HG03064 (cell line): ENCODE results near the gene PCDHGB5.

Experiments
- ATAC-seq: cut with Tn5 transposase; IDR thresholded peaks from one replicate; pipeline ENCODE4 v1.9.1; 2021; ENCODE audit warnings: low read depth; ENCODE audit not compliant: unreplicated experiment

Gene PCDHGB5

DNA sequence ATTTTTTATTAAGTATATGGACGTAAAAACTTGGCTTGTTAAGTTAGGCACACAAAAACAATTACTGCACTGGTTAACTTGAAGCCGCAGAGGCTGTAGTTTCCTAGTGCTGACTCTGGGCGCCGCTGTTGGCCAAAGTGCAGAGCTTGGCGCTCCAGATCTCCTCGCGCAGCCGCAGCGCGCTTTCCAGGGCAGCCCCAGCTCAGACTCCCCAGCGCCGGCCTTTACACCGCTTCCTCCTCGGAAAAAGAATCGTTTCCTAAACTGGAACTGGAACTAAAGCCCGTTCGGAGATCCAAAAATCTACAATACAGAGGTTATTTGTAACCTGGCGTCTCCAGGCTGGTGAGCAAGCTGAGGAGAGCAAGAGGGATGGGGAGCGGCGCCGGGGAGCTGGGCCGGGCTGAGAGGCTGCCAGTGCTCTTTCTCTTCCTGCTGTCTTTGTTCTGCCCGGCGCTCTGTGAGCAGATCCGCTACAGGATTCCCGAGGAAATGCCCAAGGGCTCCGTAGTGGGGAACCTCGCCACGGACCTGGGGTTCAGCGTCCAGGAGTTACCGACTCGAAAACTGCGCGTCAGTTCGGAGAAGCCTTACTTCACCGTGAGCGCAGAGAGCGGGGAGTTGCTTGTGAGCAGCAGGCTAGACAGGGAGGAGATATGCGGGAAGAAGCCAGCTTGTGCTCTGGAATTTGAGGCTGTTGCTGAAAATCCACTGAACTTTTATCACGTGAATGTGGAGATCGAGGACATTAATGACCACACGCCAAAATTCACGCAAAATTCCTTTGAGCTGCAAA lies at the start of gene PCDHGB5:
TSS of gene PCDHGB5 (plus strand) at position 192 of the 796 bp plus-strand sequence. CDS start at position 373, 181 bp downstream.
- ATAC-seq = peak; percentile 98

DNA sequence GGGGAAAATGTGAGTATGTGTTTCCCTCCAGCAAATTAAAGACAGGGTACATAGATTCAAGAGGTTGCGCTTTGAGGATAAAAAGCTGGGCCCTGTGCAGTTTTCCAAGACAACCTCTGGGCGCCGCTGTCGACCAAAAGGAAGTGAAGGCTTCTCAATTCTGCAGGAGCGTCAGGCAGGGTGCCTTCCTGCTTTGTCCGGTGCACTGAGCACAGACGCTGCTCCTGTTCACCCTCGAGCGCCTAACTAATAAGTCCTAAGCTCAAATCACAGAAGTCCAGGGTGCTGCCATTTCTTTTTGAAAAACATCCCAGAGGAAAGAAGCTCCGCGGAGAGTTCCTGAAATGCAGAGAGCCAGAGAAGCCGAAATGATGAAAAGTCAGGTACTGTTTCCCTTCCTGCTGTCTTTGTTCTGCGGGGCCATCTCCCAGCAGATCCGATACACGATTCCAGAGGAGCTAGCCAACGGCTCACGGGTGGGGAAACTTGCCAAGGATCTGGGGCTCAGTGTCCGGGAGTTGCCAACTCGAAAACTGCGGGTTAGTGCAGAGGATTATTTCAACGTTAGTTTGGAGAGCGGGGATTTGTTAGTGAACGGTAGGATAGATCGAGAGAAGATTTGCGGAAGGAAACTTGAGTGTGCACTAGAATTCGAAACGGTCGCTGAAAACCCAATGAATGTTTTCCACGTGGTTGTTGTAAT lies 47.7 kb upstream of the PCDHGB5 start, which contains the start of gene PCDHGB1:
TSS of gene PCDHGB1 (plus strand) at position 183 of the 703 bp plus-strand sequence. CDS start at position 345, 162 bp downstream.
- ATAC-seq = no peak

DNA sequence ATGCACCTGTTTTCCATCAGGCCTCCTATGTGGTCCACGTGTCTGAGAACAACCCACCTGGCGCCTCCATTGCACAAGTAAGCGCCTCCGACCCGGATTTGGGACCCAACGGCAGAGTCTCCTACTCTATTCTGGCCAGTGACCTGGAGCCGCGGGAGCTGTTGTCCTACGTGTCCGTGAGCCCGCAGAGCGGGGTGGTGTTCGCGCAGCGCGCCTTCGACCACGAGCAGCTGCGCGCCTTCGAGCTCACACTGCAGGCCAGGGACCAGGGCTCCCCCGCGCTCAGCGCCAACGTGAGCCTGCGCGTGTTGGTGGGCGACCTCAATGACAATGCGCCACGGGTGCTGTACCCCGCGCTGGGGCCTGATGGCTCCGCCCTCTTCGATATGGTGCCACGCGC lies 46.2 kb upstream of the PCDHGB5 start:
- no peak for ATAC-seq

DNA sequence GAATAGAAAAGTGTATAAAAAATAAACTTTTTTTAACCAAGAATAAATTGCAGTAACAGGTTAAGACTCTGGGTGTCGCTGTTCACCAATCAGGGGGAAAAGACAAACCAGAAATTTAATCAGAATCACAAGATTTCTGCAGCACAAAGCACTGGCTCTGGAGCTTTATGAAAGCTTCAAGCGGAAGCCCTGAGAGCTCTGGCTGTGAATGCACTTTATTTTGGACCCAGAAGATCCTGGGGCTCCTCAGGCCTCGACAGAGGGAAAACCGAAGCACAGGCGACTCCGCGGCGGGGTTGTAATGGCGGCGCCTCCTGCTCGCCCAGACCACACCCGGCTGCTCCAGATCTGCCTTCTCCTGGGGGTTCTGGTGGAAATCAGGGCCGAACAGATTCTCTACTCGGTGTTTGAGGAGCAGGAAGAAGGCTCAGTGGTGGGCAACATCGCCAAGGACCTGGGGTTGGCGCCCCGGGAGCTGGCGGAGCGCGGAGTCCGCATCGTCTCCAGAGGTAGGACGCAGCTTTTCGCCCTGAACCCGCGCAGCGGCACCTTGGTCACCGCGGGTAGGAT lies 42.8 kb upstream of the PCDHGB5 start, which contains the start of gene PCDHGA4:
TSS of gene PCDHGA4 (plus strand) at position 122 of the 570 bp plus-strand sequence. CDS start at position 209, 87 bp downstream.
- no peak for ATAC-seq

DNA sequence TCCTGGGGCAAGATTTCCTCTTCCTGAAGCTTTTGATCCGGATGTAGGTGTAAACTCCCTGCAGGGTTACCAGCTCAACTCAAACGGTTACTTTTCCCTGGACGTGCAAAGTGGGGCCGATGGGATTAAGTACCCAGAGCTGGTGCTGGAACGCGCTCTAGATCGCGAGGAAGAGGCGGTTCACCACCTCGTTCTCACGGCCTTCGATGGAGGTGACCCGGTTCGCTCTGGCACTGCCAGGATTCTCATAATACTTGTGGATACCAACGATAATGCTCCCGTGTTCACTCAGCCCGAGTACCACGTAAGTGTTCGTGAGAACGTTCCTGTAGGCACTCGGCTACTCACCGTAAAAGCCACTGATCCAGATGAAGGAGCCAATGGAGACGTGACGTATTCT lies 42.1 kb upstream of the PCDHGB5 start:
- ATAC-seq = no peak

DNA sequence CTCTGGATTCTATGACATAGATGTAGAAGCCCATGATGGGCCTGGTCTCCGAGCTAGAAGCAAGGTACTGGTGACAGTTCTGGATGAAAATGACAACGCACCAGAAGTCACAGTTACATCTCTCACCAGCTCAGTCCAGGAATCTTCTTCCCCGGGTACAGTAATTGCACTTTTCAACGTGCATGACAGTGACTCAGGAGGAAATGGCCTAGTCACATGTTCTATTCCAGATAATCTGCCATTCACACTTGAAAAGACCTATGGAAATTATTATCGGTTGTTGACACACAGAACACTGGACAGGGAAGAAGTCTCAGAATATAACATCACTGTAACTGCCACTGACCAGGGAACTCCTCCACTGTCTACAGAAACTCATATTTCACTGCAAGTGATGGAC lies 41.6 kb upstream of the PCDHGB5 start:
- no peak for ATAC-seq

DNA sequence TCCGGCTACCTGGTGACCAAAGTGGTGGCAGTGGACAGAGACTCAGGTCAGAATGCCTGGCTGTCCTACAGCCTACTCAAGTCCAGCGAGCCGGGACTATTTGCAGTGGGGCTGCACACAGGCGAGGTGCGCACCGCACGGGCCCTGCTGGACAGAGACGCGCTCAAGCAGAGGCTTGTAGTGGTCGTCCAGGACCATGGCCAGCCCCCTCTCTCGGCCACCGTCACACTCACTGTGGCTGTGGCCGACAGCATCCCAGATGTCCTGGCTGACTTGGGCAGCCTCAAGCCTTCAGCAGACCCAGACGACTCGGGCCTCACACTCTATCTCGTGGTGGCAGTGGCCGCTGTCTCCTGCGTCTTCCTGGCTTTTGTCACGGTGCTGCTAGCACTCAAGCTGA lies 40.8 kb upstream of the PCDHGB5 start:
- no peak for ATAC-seq

DNA sequence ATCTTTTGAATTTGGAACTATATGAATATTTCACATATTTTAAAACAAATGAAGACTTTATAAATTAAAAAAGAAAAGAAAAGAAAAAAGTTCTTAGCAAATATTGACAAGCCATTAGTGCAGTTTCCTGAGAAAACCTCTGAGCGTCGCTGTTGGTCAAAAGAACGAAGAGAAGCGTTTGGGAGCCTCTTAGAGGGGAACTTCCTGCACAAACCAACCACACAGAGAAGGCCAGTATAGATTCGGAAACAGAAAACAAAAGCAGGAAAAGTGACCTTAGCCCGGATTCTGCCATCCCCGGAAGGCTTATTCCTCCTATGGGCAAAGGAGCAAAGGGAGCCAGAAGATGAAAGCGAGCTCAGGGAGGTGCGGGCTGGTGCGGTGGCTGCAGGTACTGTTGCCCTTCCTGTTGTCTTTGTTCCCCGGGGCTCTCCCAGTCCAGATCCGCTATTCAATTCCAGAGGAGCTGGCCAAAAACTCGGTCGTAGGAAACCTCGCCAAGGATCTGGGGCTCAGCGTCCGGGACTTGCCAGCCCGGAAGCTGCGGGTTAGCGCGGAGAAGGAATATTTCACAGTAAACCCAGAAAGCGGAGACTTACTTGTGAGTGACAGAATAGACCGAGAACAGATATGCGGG lies 37.8 kb upstream of the PCDHGB5 start, which contains the start of gene PCDHGB2:
TSS of gene PCDHGB2 (plus strand) at position 205 of the 637 bp plus-strand sequence. CDS start at position 347, 142 bp downstream.
- peak; percentile 72 for ATAC-seq

DNA sequence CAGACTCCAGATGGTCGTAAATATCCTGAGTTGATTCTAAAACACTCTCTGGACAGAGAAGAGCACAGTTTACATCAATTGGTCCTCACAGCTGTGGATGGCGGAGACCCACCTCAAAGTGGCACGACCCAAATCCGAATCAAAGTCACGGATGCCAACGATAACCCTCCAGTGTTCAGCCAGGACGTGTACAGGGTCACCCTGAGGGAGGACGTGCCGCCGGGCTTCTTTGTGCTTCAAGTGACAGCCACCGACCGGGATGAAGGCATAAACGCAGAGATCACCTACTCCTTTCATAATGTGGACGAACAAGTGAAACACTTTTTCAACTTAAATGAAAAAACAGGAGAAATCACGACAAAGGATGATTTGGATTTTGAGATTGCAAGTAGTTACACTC lies 37.1 kb upstream of the PCDHGB5 start:
- no peak for ATAC-seq

DNA sequence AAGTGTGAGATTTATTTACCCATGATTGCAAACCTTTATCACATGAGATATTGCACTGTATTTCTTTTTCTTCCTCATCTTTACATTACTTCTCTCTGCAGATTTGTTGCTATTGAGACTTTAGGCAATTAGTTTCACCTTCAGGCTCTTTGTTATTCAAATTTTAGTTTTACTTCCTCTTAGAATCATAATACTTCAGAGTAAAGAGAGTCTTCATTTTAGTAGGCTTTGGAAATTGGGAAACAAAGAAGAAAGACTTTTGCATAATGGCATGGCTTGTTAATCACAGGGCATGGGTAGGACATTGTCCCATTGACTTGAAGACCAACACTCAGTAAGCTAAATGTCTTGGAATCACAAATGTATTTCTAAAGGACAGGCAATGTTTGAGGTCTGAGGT lies 35.0 kb upstream of the PCDHGB5 start:
- ATAC-seq = no peak

DNA sequence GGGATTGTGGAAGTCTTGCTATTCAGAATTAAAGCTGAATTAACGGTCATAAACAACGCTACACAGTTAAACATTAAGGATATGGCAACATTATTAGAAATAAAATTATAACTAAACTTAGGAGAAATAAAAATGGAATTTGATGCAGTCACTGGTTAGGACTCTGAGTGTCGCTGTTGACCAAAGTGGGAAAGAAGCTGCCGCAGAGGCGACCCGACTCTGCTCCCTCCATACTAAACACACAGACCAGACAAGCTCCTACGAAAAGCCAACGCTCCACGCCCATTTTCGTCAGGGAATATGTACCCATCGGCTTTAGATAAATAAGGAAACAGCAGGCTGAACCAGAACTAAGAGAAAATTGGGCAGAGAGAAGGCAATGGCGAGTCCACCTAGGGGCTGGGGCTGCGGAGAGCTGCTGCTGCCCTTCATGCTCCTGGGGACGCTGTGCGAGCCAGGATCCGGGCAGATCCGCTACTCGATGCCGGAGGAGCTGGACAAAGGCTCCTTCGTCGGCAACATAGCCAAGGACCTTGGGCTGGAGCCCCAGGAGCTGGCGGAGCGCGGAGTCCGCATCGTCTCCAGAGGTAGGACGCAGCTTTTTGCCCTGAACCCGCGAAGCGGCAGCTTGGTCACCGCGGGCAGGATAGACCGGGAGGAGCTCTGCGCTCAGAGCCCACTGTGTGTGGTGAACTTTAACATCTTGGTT lies 33.6 kb upstream of the PCDHGB5 start, which contains the start of gene PCDHGA5:
TSS of gene PCDHGA5 (plus strand) at position 211 of the 709 bp plus-strand sequence. CDS start at position 380, 169 bp downstream.
- no peak for ATAC-seq

DNA sequence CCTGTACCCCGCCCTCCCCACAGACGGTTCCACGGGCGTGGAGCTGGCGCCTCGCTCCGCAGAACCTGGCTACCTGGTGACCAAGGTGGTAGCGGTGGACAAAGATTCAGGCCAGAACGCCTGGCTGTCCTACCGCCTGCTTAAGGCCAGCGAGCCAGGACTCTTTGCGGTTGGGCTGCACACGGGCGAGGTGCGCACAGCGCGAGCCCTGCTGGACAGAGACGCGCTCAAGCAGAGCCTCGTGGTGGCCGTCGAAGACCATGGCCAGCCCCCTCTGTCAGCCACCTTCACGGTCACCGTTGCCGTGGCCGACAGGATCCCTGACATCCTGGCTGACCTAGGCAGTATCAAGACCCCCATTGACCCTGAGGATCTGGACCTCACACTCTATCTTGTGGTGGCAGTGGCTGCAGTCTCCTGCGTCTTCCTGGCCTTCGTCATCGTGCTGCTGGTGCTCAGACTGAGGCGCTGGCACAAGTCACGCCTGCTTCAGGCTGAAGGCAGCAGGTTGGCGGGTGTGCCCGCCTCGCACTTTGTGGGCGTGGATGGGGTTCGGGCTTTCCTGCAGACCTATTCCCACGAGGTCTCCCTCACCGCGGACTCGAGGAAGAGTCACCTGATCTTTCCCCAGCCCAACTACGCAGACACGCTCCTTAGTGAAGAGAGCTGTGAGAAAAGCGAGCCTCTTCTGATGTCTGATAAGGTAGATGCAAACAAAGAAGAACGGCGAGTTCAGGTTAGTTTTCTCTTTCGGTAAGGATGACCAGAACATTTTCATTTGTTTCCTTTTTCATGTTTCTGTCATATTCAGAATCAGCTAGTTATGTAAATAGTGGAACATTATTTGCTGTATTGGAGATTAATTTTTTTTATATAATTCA lies 31.5 kb upstream of the PCDHGB5 start:
- ATAC-seq = no peak

DNA sequence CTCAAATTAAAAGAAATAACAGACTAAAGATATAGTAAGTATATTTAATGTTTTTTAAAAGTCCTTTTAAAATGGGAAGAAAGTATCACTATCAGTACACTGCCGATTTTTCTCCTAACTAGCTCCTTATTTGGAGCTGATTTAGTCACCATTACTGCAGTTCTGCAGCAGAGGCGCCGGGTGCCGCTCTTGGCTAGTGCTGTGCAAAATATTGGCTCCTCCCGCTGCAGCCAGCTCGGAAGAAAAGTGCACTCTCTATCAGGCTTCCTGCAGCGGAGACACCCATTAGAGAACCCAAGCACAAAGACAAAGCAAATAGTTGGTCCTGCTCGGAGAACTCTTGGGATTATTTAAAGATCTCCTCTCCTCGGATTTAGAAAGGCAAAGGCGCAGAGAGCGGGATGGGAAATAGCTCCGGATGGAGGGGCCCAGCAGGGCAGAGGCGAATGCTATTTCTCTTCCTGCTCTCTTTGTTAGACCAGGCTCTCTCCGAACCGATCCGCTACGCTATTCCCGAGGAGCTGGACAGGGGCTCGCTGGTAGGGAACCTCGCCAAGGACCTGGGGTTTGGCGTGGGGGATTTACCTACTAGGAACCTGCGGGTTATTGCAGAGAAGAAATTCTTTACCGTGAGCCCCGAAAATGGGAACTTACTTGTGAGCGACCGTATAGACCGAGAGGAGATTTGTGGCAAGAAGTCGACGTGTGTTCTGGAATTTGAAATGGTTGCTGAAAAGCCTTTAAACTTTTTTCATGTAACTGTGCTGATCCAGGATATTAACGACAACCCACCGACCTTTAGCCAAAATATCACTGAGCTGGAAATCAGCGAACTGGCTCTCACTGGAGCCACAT lies 27.5 kb upstream of the PCDHGB5 start, which contains the start of gene PCDHGB3:
TSS of gene PCDHGB3 (plus strand) at position 249 of the 855 bp plus-strand sequence. CDS start at position 402, 153 bp downstream.
- ATAC-seq = peak; percentile 61

DNA sequence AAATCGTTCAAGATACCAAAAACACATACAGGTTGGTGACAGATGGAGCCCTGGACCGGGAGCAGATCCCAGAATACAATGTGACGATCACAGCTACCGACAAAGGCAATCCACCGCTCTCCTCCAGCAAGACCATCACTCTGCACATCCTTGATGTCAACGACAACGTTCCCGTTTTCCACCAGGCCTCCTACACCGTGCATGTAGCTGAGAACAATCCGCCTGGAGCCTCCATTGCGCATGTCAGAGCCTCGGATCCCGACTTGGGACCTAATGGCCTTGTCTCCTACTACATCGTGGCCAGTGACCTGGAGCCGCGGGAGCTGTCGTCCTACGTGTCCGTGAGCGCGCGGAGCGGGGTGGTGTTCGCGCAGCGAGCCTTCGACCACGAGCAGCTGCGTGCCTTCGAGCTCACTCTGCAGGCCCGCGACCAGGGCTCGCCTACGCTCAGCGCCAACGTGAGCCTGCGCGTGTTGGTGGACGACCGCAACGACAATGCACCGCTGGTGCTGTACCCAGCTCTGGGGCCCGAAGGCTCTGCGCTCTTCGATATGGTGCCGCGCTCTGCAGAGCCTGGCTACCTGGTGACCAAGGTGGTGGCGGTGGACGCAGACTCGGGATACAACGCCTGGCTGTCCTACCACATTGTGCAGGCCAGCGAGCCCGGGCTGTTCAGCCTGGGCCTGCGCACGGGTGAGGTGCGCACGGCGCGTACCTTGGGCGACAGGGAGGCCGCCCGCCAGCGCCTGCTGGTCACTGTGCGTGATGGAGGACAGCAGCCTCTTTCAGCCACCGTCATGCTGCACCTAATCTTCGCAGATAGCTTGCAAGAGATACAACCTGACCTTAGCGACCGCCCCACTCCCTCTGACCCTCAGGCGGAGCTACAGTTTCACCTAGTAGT lies 25.9 kb upstream of the PCDHGB5 start:
- ATAC-seq = no peak

DNA sequence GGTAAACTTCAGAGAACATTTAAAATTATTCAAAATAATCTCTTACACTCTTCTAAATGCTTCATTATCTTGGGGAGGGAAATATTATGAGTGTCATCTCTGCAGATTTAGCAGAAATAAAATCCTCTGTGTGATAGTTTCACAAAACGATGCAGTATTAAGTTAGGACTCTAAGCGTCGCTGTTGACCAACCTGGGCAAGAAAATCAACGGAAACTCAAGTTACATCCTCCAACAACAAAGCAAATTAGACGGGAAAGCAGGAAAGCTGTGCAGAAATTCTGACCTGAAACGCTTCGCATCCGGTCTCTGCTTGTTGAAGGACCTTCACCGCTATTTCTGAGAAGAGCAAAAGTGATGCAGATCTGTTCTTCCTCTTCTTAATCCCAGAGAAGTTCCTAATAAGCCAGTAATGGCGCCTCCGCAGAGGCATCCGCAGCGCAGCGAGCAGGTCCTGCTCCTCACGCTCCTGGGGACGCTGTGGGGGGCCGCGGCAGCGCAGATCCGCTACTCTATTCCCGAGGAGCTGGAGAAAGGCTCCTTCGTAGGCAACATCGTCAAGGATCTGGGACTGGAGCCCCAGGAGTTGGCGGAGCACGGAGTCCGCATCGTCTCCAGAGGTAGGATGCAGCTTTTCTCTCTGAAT lies 24.0 kb upstream of the PCDHGB5 start, which contains the start of gene PCDHGA6:
TSS of gene PCDHGA6 (plus strand) at position 219 of the 645 bp plus-strand sequence. CDS start at position 412, 193 bp downstream.
- ATAC-seq = no peak

DNA sequence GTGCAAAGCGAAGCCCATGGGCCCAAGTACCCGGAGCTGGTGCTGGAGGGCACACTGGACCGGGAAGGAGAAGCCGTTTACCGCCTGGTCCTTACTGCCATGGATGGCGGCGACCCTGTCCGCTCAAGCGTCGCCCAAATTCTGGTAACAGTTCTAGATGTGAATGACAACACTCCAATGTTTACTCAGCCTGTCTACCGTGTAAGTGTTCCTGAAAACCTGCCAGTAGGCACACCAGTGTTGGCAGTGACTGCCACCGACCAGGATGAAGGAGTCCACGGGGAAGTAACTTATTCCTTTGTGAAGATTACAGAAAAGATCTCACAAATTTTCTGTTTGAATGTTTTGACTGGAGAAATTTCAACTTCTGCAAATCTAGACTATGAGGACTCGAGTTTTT lies 23.1 kb upstream of the PCDHGB5 start:
- no peak for ATAC-seq
